Measurements from ENCODE around the gene TLX3. TPM values are rescaled to one million over a fixed set of nuclear protein-coding genes. Genes with fewer than 3 reads are reported as not detected.
"Not testable (repeated sequence)": the region's sequence is repeated elsewhere in the genome, so short reads cannot be mapped to it uniquely, and the experiment has no call there.

TLX3 gene
- total RNA-seq, 1 donor from 2014 or later = 0.58 TPM

DNA sequence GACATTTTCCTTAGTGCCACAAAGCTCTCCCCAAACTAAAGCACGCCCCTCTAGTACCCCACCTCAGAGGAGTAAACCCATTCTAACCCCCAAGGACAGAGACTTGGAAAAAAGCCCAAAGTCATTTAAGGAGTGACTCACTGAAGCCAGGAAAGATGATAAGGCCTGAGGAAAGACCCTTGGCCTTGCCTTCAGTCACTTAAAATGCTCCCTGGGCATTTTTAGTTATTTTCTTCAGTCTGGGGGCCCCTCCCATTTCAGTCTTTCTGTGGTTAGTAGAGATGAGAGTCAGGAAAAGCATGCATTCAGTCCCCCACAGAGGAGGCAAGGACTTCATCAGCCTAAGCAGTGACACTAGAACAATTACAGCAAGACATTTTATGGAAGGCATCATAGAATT is 13.7 kb upstream of the TLX3 start:
- DNase-seq (ENCODE audit: low read depth) = no peak
- TF ChIP-seq, protein P1, sequence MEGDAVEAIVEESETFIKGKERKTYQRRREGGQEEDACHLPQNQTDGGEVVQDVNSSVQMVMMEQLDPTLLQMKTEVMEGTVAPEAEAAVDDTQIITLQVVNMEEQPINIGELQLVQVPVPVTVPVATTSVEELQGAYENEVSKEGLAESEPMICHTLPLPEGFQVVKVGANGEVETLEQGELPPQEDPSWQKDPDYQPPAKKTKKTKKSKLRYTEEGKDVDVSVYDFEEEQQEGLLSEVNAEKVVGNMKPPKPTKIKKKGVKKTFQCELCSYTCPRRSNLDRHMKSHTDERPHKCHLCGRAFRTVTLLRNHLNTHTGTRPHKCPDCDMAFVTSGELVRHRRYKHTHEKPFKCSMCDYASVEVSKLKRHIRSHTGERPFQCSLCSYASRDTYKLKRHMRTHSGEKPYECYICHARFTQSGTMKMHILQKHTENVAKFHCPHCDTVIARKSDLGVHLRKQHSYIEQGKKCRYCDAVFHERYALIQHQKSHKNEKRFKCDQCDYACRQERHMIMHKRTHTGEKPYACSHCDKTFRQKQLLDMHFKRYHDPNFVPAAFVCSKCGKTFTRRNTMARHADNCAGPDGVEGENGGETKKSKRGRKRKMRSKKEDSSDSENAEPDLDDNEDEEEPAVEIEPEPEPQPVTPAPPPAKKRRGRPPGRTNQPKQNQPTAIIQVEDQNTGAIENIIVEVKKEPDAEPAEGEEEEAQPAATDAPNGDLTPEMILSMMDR (IDR thresholded peaks at IDR 0.05; ENCODE audit: insufficient read depth, low read length, poor library complexity, severe bottlenecking) = no peak
- Histone ChIP-seq H3K27me3 (ENCODE audit: control insufficient read depth, insufficient read depth, low read length) (no peaks in the 10 kb centered on the region), H3K36me3 (ENCODE audit: control insufficient read depth, insufficient read depth, low read length) (no peaks in the 10 kb centered on the region), H3K4me3 (ENCODE audit: low read depth, low read length) (no peak overlapping the region)

DNA sequence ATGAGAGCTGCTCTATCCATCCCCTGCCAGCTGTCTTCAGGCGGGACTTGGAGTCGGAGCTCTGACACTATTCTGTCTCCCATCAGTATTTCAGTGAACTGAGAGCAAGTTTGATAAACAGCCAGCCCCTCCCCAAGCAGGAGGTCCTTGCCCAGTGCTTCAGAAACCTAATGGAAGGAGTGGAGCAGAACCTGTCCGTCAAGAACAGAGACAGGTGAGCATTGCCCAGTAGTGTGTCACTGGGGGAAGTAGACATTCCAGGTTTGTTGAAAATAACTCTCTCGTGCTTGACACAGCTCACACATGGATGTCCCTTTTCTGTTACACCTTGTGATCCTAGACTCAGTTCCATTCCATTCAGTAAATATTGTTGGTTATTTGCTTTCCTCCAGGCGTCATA is 13.2 kb upstream of the TLX3 start:
- no peak for DNase-seq (ENCODE audit: low read depth)
- Histone ChIP-seq H3K36me3 (ENCODE audit: control insufficient read depth, insufficient read depth, low read length) (no peaks in the 10 kb centered on the region), H3K4me3 (ENCODE audit: low read depth, low read length) (no peak overlapping the region), H3K27me3 (ENCODE audit: control insufficient read depth, insufficient read depth, low read length) (no peaks in the 10 kb centered on the region)
- TF ChIP-seq, protein P1 (IDR thresholded peaks at IDR 0.05; ENCODE audit: insufficient read depth, low read length, poor library complexity, severe bottlenecking) = no peak

DNA sequence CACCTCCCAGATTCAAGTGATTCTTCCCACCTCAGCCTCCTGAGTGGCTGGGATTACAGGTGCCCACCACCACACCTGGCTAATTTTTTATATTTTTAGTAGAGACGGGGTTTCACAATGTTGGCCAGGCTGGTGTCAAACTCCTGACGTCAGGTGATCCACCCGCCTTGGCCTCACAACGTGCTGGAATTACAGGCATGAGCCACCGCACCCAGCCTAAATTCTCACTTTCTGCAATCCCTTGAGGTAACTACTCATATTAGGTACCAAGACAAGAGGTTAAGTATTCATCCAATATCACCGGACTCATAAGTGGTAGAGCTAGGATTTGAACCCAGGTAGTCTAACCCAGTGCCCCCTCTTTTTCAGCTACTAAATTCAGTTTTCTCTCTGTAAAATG is 11.1 kb upstream of the TLX3 start:
- not testable (repeated sequence) for DNase-seq (ENCODE audit: low read depth); H3K27me3 ChIP-seq (ENCODE audit: control insufficient read depth, insufficient read depth, low read length); H3K4me3 ChIP-seq (ENCODE audit: low read depth, low read length); H3K36me3 ChIP-seq (ENCODE audit: control insufficient read depth, insufficient read depth, low read length)

DNA sequence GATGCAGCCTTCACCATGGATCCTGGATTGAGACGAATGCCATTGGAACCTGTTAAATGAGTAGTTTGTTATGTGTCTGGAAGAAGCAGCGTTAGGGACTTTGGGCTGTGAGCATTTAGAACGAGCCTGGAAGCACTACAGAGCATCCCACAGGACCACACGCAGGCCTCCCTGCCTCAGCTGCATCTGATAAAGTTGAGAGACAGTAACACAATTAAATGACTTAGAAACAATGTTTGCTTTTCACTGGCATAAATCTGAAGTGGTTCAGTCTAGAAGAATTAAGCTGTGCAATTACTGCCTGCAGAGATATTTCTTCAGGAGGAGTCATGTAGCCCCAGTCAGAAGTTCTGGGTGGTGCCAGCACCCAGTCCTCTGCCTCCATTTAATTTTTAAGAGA is 9.8 kb upstream of the TLX3 start:
- H3K4me3 ChIP-seq (ENCODE audit: low read depth, low read length) = no peak overlapping the region
- no peak for DNase-seq (ENCODE audit: low read depth)
- peaks cover 4% of the 10 kb centered on the region for H3K27me3 ChIP-seq (ENCODE audit: control insufficient read depth, insufficient read depth, low read length)
- no peaks in the 10 kb centered on the region for H3K36me3 ChIP-seq (ENCODE audit: control insufficient read depth, insufficient read depth, low read length)
- TF ChIP-seq, protein P1 (IDR thresholded peaks at IDR 0.05; ENCODE audit: insufficient read depth, low read length, poor library complexity, severe bottlenecking) = no peak

DNA sequence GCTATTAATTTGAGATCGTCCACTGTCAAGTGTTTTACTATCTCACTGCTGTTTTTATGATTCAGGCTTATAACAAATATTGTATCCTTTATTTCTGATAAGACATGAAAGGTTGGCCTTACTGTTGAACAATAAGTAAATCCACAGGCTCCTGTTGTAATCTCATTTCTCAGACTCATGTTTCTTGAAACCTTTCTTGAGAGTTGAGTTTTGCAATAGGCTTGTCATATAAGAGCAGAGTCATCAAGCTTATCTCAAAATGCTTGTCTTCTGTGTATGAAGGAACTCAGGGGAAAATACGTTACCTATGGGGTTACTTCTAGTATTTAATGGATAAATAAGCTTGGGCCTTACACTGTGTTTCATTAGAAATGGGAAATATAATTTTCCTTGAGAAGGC is 9.2 kb upstream of the TLX3 start:
- no peak overlapping the region for H3K4me3 ChIP-seq (ENCODE audit: low read depth, low read length)
- no peaks in the 10 kb centered on the region for H3K36me3 ChIP-seq (ENCODE audit: control insufficient read depth, insufficient read depth, low read length)
- peaks cover 9% of the 10 kb centered on the region for H3K27me3 ChIP-seq (ENCODE audit: control insufficient read depth, insufficient read depth, low read length)
- TF ChIP-seq, protein P1 (IDR thresholded peaks at IDR 0.05; ENCODE audit: insufficient read depth, low read length, poor library complexity, severe bottlenecking) = no peak
- DNase-seq (ENCODE audit: low read depth) = no peak

DNA sequence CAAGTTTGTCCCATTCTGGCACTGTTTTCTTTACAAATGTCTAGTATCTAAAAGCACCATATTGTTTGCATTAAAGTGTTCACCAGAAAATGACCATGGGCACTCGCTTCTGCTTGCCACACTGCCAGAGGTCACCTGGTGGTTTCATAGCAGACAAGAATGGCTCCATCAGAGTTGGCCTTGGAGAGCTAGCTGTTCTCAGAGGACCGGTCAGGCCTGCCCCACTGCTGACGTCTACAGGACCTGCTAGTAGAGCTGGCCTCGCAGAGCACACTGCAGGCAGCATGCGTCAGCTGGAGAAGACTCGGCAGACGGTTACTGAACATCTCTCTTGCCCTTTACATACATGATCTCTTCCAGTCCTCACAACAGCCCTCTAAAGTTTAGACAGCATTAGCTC is 8.7 kb upstream of the TLX3 start:
- H3K27me3 ChIP-seq (ENCODE audit: control insufficient read depth, insufficient read depth, low read length) = peaks cover 14% of the 10 kb centered on the region
- TF ChIP-seq, protein P1 (IDR thresholded peaks at IDR 0.05; ENCODE audit: insufficient read depth, low read length, poor library complexity, severe bottlenecking) = no peak
- no peaks in the 10 kb centered on the region for H3K36me3 ChIP-seq (ENCODE audit: control insufficient read depth, insufficient read depth, low read length)
- DNase-seq (ENCODE audit: low read depth) = no peak
- H3K4me3 ChIP-seq (ENCODE audit: low read depth, low read length) = no peak overlapping the region

All from kidney epithelial cell (primary cell).